Activated naive CD8-positive, alpha-beta T cell treated with anti-CD3 and anti-CD28 coated beads, Interleukin-2, amount 50 U/mL, for 16 hours (primary cell): ENCODE data around the gene WNK2.
"Not testable (repeated sequence)": the region's sequence is repeated elsewhere in the genome, so short reads cannot be mapped to it uniquely, and the experiment has no call there.

Experiments
- DNase-seq: peaks from one replicate; pipeline ENCODE4 v3.0.0-alpha.2; 2020; ENCODE audit warnings: low read depth, low spot score

The WNK2 gene

GRCh38 chr9:93235300-93235960 lies 51.5 kb downstream of the WNK2 start:
- DNase-seq = no peak

- no peak for DNase-seq
Observed at GRCh38 chr9:93236541-93237206, 52.7 kb downstream of the WNK2 start.

- DNase-seq = no peak
Observed at GRCh38 chr9:93237540-93237939, 53.6 kb downstream of the WNK2 start.

- DNase-seq = no peak
Observed at GRCh38 chr9:93238953-93239925, 55.3 kb downstream of the WNK2 start.

- DNase-seq = no peak
Observed at GRCh38 chr9:93240891-93241334, 57.0 kb downstream of the WNK2 start.

- no peak for DNase-seq
Observed at GRCh38 chr9:93243112-93243511, 59.2 kb downstream of the WNK2 start.

GRCh38 chr9:93244101-93244500 lies 60.2 kb downstream of the WNK2 start:
- DNase-seq = no peak

GRCh38 chr9:93244510-93245436 lies 60.8 kb downstream of the WNK2 start:
- DNase-seq = no peak

- no peak for DNase-seq
Observed at GRCh38 chr9:93245437-93245970, 61.6 kb downstream of the WNK2 start.

- DNase-seq = no peak
Observed at GRCh38 chr9:93246111-93246510, 62.2 kb downstream of the WNK2 start.

GRCh38 chr9:93246526-93246925 lies 62.6 kb downstream of the WNK2 start:
- no peak for DNase-seq

- no peak for DNase-seq
Observed at GRCh38 chr9:93247099-93247865, 63.3 kb downstream of the WNK2 start.

GRCh38 chr9:93247892-93248291 lies 64.0 kb downstream of the WNK2 start:
- DNase-seq = no peak

- DNase-seq = no peak
Observed at GRCh38 chr9:93248386-93249040, 64.6 kb downstream of the WNK2 start.

GRCh38 chr9:93250185-93250584 lies 66.2 kb downstream of the WNK2 start:
- DNase-seq = no peak

- not testable (repeated sequence) for DNase-seq
Observed at GRCh38 chr9:93251309-93251708, 67.4 kb downstream of the WNK2 start.

GRCh38 chr9:93252116-93252780 lies 68.3 kb downstream of the WNK2 start:
- no peak for DNase-seq

GRCh38 chr9:93252781-93253530 lies 69.0 kb downstream of the WNK2 start:
- DNase-seq = no peak
